Measurements from ENCODE around the gene CDYL2. TPM values are rescaled to one million over a fixed set of nuclear protein-coding genes. Genes with fewer than 3 reads are reported as not detected.

CDYL2 gene
- total RNA-seq, 2 experiments from 2014 or later, result 10.4 to 11.4 TPM

- no peak overlapping the region for H3K27ac Mint-ChIP-seq
These were observed 197.2 kb downstream of the CDYL2 start for GRCh38 chr16:80607204-80607603.

GRCh38 chr16:80606221-80606766 lies 198.1 kb downstream of the CDYL2 start:
- ATAC-seq, result no peak
- CTCF ChIA-PET, result interaction anchor here (1.2 kb wide), 1 partner anchor 219 kb away, joined by 3 read pairs; no protein-coding TSS in a partner anchor
- Mint-ChIP-seq H3K9me3 (peaks cover 14% of the 10 kb centered on the region), H3K27ac (no peak overlapping the region), H3K4me1 (ENCODE audit: low read depth) (peaks cover 16% of the 10 kb centered on the region), H3K36me3 (ENCODE audit: low read depth) (peaks cover 17% of the 10 kb centered on the region), H3K27me3 (no peaks in the 10 kb centered on the region), H3K4me3 (no peak overlapping the region)
- intact Hi-C loops (cut with micrococcal nuclease), result no loop called here
- POLR2A ChIA-PET, result no interaction called here
- no peak for TF ChIP-seq CTCF (IDR thresholded peaks at IDR 0.05)
- no peak for DNase-seq

More at GRCh38 chr16:80607204-80607603, 197.2 kb downstream of the CDYL2 start:
- no peak for TF ChIP-seq CTCF (IDR thresholded peaks at IDR 0.05)
- Mint-ChIP-seq H3K36me3 (ENCODE audit: low read depth) (peaks cover 17% of the 10 kb centered on the region), H3K4me3 (no peak overlapping the region), H3K27me3 (no peaks in the 10 kb centered on the region), H3K9me3 (peaks cover 14% of the 10 kb centered on the region), H3K4me1 (ENCODE audit: low read depth) (peaks cover 9% of the 10 kb centered on the region)
- intact Hi-C loops (cut with micrococcal nuclease), result no loop called here
- ChIA-PET POLR2A (no interaction called here), CTCF (no interaction called here)
- ATAC-seq (no peak), DNase-seq (no peak)

GRCh38 chr16:80604600-80605355 lies 199.6 kb downstream of the CDYL2 start:
- intact Hi-C loops (cut with micrococcal nuclease), result no loop called here
- Mint-ChIP-seq H3K27me3 (no peaks in the 10 kb centered on the region), H3K9me3 (peaks cover 14% of the 10 kb centered on the region), H3K4me1 (ENCODE audit: low read depth) (peaks cover 19% of the 10 kb centered on the region), H3K36me3 (ENCODE audit: low read depth) (peaks cover 17% of the 10 kb centered on the region), H3K27ac (no peak overlapping the region), H3K4me3 (no peak overlapping the region)
- CTCF ChIA-PET, result no interaction called here
- no peak for ATAC-seq
- POLR2A ChIA-PET, result no interaction called here
- TF ChIP-seq CTCF (IDR thresholded peaks at IDR 0.05), result no peak
- no peak for DNase-seq

GRCh38 chr16:80602894-80603293 lies 201.5 kb downstream of the CDYL2 start:
- Mint-ChIP-seq H3K36me3 (ENCODE audit: low read depth) (peaks cover 16% of the 10 kb centered on the region), H3K27ac (no peak overlapping the region), H3K9me3 (peaks cover 14% of the 10 kb centered on the region), H3K4me1 (ENCODE audit: low read depth) (peaks cover 19% of the 10 kb centered on the region), H3K27me3 (no peaks in the 10 kb centered on the region), H3K4me3 (no peak overlapping the region)
- no peak for ATAC-seq
- TF ChIP-seq CTCF (IDR thresholded peaks at IDR 0.05), result no peak
- intact Hi-C loops (cut with micrococcal nuclease), result no loop called here
- ChIA-PET CTCF (interaction anchor here (0.7 to 1.0 kb wide), 2 partner anchors 17 to 222 kb away, joined by 3 read pairs; no protein-coding TSS in a partner anchor), POLR2A (no interaction called here)
- DNase-seq, result no peak

- no peak for DNase-seq
- Mint-ChIP-seq H3K27ac (no peak overlapping the region), H3K27me3 (no peaks in the 10 kb centered on the region), H3K9me3 (peaks cover 5% of the 10 kb centered on the region), H3K36me3 (ENCODE audit: low read depth) (peaks cover under 1% of the 10 kb centered on the region), H3K4me1 (ENCODE audit: low read depth) (peaks cover 11% of the 10 kb centered on the region), H3K4me3 (no peak overlapping the region)
- ChIA-PET POLR2A (interaction anchor here (0.6 kb wide), 1 partner anchor 34 kb away, joined by 3 read pairs; no protein-coding TSS in a partner anchor), CTCF (no interaction called here)
- ATAC-seq, result no peak
- intact Hi-C loops (cut with micrococcal nuclease), result no loop called here
- no peak for TF ChIP-seq CTCF (IDR thresholded peaks at IDR 0.05)
These were observed 203.2 kb downstream of the CDYL2 start for GRCh38 chr16:80601182-80601581.
